ENCODE results near the gene AMOT.

DNA sequence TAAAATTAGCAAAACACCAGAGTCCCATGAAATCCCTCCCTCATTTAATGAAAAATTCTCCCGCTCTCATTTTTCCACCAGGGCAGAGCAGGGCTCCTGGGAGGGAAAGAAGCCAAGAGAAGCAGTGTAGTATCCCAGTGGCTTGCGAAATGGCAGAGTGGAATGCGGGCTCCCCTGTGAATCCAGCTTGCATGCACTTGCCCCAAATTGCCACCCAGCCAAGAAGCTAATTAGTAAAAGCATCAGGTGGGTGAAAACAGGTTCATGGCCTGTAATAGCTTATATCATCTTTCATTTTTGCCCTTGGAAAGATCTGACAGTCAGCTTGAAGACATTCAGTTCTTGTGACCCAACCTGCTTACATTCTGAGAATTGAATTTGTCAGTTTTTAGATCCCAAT, 10.1 kb downstream of the AMOT start:
- TF ChIP-seq TAF1 (IDR thresholded peaks at IDR 0.05; ENCODE audit: borderline replicate concordance, low read depth, low read length) = no peak
- no peak for TF ChIP-seq POLR2A (IDR thresholded peaks at IDR 0.05; ENCODE audit: low read depth, low read length)
- no peak for TF ChIP-seq POLR2AphosphoS5 (IDR thresholded peaks at IDR 0.05; ENCODE audit: low read depth, low read length)
